Left lung (tissue), 10 donors: ENCODE data around the gene DTNBP1. TPM values are rescaled to one million over a fixed set of nuclear protein-coding genes. Genes with fewer than 3 reads are reported as not detected.

ENCODE experiments used
- ATAC-seq: fragments of 200-7000 bp; cut with Tn5 transposase; one replicate; pipeline ENCODE4 v1.9.1; 2020; ENCODE audit warnings: moderate library complexity
- DNase-seq, 4 donors: peaks; one replicate each; pipeline ENCODE4 v3.0.0-alpha.2; 2013 to 2020
- H3K27ac ChIP-seq, 2 donors: fragments of 200-600 bp; sonication (generic) in 1 of 2; one replicate each; pipeline versions ENCODE4 v1.5.0 to v1.8.0; 2020 to 2021
- H3K27me3 ChIP-seq, 2 donors: fragments of 200-600 bp; sonication (generic) in 1 of 2; one replicate each; pipeline versions ENCODE4 v1.5.0 to v1.8.0; 2020 to 2021
- H3K36me3 ChIP-seq, 2 donors: fragments of 200-600 bp; sonication (generic) in 1 of 2; one replicate each; pipeline versions ENCODE4 v1.5.0 to v1.8.0; 2020 to 2021
- H3K4me1 ChIP-seq, 2 donors: fragments of 200-600 bp; one replicate each; pipeline ENCODE4 v1.8.0; 2021
- H3K4me3 ChIP-seq, 2 donors: fragments of 200-600 bp; sonication (generic) in 1 of 2; one replicate each; pipeline versions ENCODE4 v1.5.0 to v1.8.0; 2020 to 2021; ENCODE audit warnings: mild to moderate bottlenecking in 1 of 2
- H3K9me3 ChIP-seq, 2 donors: fragments of 200-600 bp; sonication (generic) in 1 of 2; one replicate each; pipeline versions ENCODE4 v1.5.0 to v1.8.0; 2020 to 2021
- intact Hi-C, 2 donors: fragments of 100-400 bp; cut with DNase I; formaldehyde crosslinking; loops; one replicate each; pipeline versions ENCODE4 v1.11.2 to v1.14.2; 2022
- polyA plus RNA-seq, 6 donors: library from polyadenylated mRNA; unstranded; fragments of 120-200 nt; gene quantifications; one replicate each; pipeline ENCODE4 v1.2.1, GENCODE V29; 2013; ENCODE audit not compliant: insufficient read length in 6 of 6
- total RNA-seq, 2 donors: library from RNA; stranded (reverse); fragmentation: NEBNext Ultra II Directional; extraction: Animal tissue kit (Norgen Biotek cat#: 25700); gene quantifications; one replicate each; pipeline ENCODE4 v1.2.1, GENCODE V29; 2021
- TF ChIP-seq, protein P1 (sequence below), 2 donors: fragments of 200-600 bp; sonication (generic) in 1 of 2; IDR thresholded peaks; one replicate each; pipeline versions ENCODE4 v1.5.0 to v1.8.0; 2021; ENCODE audit warnings: antibody characterized with exemption in 2 of 2
- donor health status: DM: no; HTN: yes; CAD: no.
- donor health status: DM: no; HTN: no; CAD: no.

DTNBP1 gene
- total and polyA plus RNA-seq, 8 donors = 15.3 to 18.5 (median 16.2) TPM

DNA sequence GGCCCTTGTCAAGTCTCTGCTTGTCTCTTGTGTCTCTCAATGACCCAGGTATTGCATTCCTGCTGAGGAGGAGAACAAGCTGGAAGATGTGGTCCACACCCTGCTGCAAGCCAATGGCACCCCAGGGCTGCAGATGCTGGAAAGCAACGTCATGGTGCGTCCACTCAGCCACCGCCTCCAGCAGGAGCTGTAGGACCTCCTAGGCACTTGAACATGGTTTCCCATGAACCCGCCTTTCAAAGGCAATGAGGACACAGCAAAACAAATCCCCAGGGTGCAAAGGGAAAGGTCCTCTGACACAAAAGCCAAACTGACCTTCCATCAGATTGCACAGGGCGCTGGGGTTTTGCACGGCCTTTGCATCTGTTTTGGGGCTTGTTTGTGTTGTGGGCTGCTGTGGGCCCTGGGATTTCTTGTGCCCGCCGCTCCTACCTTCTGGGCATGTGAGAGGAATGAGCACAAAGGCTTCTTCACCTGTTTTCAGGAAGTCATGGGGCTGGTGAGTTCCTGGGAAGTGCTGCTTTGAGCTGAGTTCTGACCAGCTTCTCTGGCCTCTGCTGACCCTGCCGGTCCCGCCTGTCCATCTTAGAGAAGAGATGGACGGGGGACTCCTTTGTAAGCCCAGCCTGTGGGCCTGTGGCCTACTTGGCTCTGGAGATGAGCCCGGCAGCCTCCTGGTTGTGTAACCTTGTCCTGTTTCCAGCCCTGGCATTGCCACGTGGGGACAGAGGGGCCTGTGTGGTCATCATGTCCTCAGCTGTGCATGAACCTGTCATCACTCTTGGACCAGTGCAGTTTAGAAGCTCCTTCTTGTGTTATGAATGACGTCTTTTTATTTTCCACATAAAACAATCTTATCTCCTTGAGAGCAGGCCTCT lies 151.3 kb downstream of the DTNBP1 start:
- H3K36me3 ChIP-seq = peaks cover 0 to 87% of the 10 kb centered on the region in 2 donors
- H3K9me3 ChIP-seq = no peaks in the 10 kb centered on the region
- ATAC-seq (no peak), DNase-seq (no peak)
- no peak overlapping the region for H3K4me3 ChIP-seq
- H3K27me3 ChIP-seq = no peaks in the 10 kb centered on the region
- H3K4me1 ChIP-seq = peaks cover 0 to 7% of the 10 kb centered on the region in 2 donors
- H3K27ac ChIP-seq = no peak overlapping the region
- TF ChIP-seq, protein P1, sequence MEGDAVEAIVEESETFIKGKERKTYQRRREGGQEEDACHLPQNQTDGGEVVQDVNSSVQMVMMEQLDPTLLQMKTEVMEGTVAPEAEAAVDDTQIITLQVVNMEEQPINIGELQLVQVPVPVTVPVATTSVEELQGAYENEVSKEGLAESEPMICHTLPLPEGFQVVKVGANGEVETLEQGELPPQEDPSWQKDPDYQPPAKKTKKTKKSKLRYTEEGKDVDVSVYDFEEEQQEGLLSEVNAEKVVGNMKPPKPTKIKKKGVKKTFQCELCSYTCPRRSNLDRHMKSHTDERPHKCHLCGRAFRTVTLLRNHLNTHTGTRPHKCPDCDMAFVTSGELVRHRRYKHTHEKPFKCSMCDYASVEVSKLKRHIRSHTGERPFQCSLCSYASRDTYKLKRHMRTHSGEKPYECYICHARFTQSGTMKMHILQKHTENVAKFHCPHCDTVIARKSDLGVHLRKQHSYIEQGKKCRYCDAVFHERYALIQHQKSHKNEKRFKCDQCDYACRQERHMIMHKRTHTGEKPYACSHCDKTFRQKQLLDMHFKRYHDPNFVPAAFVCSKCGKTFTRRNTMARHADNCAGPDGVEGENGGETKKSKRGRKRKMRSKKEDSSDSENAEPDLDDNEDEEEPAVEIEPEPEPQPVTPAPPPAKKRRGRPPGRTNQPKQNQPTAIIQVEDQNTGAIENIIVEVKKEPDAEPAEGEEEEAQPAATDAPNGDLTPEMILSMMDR (IDR thresholded peaks at IDR 0.05) = no peak
- intact Hi-C loops = no loop called here

DNA sequence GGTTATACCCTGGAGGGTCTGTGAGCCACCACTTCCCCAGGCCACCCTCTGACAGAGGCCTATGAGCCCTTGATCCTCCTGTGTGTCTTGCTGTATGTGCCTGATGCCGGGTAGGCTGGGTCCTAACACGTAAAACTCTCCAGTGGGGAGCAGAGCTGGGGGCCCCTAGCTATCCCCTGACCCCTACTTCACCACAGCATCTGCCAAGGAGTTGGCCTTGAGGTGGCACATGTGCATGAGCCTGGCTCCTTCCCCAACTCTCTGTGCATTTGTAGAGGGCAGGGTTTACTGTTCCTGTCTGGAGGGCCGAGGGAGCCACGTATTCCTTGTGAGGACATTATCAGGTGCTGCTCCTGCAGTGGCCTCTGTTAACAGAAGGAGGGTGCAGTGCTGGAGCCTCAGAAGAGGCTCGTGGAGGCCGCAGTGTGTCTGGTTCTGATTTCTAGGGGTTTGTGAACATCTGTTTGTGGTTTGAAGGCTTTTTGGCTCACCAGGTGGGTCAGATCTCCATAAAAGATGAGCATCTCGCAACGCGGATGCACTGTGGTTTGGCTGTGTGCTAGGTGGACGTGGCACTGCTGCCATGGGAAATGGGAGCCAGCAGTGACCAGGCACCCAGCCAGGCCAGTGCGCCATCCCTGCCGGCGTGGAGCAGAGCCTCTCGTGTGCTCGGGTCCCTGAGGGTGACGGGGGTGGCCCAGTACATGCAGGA lies 152.1 kb downstream of the DTNBP1 start:
- Histone ChIP-seq H3K9me3 (no peaks in the 10 kb centered on the region), H3K27ac (no peak overlapping the region), H3K36me3 (peaks cover 0 to 84% of the 10 kb centered on the region in 2 donors), H3K27me3 (no peaks in the 10 kb centered on the region), H3K4me3 (no peak overlapping the region), H3K4me1 (peaks cover 0 to 7% of the 10 kb centered on the region in 2 donors)
- no peak for DNase-seq
- intact Hi-C loops = no loop called here
- TF ChIP-seq, protein P1 (IDR thresholded peaks at IDR 0.05) = no peak
- no peak for ATAC-seq

DNA sequence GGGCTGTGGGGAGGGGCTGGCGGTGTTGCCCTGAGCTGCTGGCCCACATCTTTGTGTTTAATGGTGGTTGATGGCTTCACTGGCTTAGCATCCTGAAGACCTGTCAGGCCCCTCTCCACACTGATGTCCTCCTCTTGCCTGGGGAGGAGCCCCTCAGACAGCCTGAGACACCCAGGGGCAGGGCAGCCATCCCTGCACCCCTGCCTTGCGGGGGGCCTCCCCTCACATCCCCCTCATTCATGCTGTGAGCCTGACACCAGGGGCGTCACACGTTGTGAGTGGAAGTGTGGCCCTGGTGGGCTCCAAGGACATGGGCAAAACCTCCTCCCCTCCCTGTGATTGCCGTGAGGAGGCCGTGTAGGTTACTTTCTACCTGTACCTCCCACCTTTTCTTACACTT lies 152.7 kb downstream of the DTNBP1 start:
- Histone ChIP-seq H3K27ac (no peak overlapping the region), H3K36me3 (peaks cover 0 to 87% of the 10 kb centered on the region in 2 donors)

DNA sequence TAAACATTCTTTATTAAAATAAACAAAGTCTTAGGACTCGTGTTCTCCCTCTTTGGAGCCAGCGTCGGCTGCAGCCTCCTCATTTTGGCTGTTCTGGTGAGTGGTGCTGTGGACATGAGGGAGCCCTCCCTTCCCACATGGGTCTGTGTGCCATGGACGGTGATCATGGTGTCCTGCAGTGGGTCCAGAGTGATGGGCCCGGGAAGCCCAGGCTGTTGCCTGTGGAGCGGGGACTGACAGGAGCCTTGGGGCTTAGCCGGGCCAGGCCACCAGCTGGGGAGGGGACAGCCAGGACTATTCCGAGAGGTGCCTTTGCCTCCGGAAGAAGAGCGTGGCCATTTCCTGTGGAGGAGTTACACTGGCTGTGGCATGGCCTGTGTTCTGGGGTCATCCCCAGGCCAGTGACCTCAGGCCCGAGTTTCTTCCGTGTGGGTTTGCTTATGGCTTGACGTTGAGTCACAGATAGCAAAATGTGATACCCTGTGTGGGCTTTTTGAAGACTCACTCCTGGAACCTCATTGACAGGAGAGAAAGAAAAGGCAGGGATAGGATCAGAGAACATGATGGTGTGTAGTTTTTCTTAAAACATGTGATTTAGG lies 153.4 kb downstream of the DTNBP1 start:
- H3K4me1 ChIP-seq = peaks cover 7 to 18% of the 10 kb centered on the region in 2 donors
- no peaks in the 10 kb centered on the region for H3K27me3 ChIP-seq
- DNase-seq = no peak
- TF ChIP-seq, protein P1 (IDR thresholded peaks at IDR 0.05) = no peak
- H3K36me3 ChIP-seq = peaks cover 0 to 84% of the 10 kb centered on the region in 2 donors
- intact Hi-C loops = no loop called here
- H3K27ac ChIP-seq = peak overlapping the region in 1 of 2 donors; percentile 78
- no peak for ATAC-seq
- H3K4me3 ChIP-seq = no peak overlapping the region
- H3K9me3 ChIP-seq = no peaks in the 10 kb centered on the region

More for the DNA sequence above, 152.7 kb downstream of the DTNBP1 start:
- TF ChIP-seq, protein P1 (IDR thresholded peaks at IDR 0.05) = no peak
- H3K9me3 ChIP-seq = no peaks in the 10 kb centered on the region
- no peak overlapping the region for H3K4me3 ChIP-seq
- intact Hi-C loops = no loop called here
- H3K27me3 ChIP-seq = no peaks in the 10 kb centered on the region
- DNase-seq (no peak), ATAC-seq (no peak)
- H3K4me1 ChIP-seq = peaks cover 4 to 12% of the 10 kb centered on the region in 2 donors
